ENCODE measurements around the gene CCDC154.
"Not testable (repeated sequence)": the region's sequence is repeated elsewhere in the genome, so short reads cannot be mapped to it uniquely, and the experiment has no call there.

Gene CCDC154, protein sequence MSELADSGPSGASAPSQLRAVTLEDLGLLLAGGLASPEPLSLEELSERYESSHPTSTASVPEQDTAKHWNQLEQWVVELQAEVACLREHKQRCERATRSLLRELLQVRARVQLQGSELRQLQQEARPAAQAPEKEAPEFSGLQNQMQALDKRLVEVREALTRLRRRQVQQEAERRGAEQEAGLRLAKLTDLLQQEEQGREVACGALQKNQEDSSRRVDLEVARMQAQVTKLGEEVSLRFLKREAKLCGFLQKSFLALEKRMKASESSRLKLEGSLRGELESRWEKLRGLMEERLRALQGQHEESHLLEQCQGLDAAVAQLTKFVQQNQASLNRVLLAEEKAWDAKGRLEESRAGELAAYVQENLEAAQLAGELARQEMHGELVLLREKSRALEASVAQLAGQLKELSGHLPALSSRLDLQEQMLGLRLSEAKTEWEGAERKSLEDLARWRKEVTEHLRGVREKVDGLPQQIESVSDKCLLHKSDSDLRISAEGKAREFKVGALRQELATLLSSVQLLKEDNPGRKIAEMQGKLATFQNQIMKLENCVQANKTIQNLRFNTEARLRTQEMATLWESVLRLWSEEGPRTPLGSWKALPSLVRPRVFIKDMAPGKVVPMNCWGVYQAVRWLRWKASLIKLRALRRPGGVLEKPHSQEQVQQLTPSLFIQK

GRCh38 chr16:1443980-1444729 lies at the start of gene CCDC154:
TSS of gene CCDC154 (minus strand) at chr16:1444556. CDS start at chr16:1444322, 234 bp downstream.
- no peak for DNase-seq

GRCh38 chr16:1493746-1494094 lies 49.4 kb upstream of the CCDC154 start:
- no peak for DNase-seq

DNA sequence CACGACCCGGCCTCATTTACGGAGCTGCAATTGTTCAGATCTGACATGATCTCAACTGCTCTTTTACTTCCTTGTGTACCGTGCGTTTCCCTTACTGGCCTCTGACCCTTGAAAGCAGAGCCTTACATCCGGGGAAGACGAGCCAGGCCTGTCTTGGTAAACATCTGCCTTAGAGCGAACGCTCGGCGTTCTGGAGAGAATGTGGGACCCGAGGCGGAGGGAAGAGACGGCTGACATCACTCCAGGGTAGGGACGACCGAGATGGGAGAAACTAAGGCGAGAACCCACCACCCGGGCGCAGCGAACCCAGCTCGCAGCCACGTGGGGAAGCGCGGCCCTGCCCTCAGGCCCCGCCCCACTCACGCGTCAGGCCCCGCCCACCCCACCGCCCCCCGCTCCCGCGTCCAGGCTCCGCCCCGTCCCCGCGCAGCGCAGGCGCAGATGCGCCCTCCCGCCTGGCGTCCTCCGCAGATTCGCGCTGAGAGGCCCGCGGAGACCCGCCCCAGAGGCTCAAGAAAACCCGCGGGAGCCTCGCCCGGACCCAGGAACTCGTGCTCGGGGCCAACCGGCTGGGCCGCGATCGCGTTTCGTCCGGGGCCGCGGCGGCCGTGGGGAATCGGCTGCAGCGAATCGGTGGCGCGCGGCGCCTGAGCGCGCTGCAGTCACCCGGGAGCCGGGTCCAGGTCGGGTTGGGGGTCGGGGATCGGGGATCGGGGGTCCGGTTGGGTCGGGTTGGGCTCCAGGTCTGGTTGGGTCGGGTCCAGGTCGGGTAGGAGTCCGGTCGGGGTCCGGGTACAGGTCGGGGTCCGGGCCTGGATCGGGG lies 48.8 kb upstream of the CCDC154 start, which contains the start of gene TELO2:
TSS of gene TELO2 (plus strand) at position 438 of the 823 bp plus-strand sequence. CDS start 922 bp downstream, outside the sequence.
- peak; percentile 75 for DNase-seq

- DNase-seq, result no peak
Measured at GRCh38 chr16:1492082-1492922, 47.9 kb upstream of the CCDC154 start.

GRCh38 chr16:1491327-1491726 lies 47.0 kb upstream of the CCDC154 start:
- no peak for DNase-seq

DNA sequence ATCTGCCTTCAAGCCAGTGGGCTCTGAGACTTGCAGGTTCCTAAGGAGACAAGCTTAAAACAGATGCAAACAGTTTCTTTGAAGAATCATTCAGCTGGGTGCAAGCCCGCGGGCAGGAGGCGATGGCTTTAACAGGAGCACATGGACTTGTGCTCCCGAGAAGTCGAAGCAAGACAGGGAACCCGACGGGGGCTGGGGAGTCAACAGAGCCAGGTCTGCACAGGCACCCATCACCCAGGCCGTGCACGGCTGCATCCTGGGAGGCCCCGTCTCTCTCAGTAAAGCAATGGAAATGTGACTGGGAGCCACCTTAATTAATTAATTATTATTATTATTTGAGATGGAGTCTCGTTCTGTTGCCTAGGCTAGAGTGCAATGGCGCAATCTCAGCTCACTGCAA lies 44.7 kb upstream of the CCDC154 start:
- DNase-seq, result no peak

GRCh38 chr16:1488619-1489018 lies 44.3 kb upstream of the CCDC154 start, which contains the start of gene PTX4:
TSS of gene PTX4 (minus strand) at chr16:1488944. CDS start at chr16:1488909, 35 bp downstream.
- DNase-seq, result no peak

GRCh38 chr16:1488054-1488601 lies 43.8 kb upstream of the CCDC154 start:
- DNase-seq, result no peak

DNA sequence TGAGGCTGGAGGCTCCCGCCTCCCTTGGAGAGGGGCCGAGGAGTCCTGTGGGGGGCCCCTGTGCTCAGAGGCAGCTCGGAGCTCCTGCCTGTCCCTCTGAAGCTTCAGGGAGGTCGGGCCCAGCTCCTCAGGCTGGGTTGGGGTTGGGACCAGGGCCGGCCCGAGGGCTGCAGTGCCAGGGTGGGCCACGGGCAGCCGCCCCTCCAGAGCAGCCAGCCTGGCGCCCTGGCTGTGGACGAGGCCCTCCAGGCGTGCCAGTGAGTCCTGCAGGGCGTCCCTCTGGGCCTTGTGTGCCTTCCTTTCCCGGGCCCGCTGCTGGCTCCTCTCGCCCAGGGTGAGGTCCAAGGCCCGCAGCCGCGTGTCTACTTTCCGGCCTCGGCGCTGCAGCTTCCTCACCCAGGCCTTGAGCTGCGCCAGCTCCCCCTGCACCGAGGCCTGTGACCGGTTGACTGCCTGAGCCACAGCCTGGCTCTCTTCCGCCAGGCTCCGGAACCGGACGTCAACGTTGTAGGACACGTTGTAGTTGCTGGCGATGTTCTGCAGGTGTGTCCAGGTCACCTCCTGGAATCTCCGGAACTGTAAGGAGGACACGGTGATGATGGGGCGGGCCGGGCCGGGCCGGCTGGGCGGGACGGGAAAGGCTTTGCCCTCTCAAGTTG lies 43.2 kb upstream of the CCDC154 start:
- no peak for DNase-seq

GRCh38 chr16:1486551-1487390 lies 42.4 kb upstream of the CCDC154 start:
- DNase-seq, result no peak

GRCh38 chr16:1485847-1486496 lies 41.6 kb upstream of the CCDC154 start:
- DNase-seq, result no peak

GRCh38 chr16:1481906-1482835 lies 37.8 kb upstream of the CCDC154 start:
- no peak for DNase-seq

GRCh38 chr16:1478937-1479336 lies 34.6 kb upstream of the CCDC154 start:
- DNase-seq, result not testable (repeated sequence)

DNA sequence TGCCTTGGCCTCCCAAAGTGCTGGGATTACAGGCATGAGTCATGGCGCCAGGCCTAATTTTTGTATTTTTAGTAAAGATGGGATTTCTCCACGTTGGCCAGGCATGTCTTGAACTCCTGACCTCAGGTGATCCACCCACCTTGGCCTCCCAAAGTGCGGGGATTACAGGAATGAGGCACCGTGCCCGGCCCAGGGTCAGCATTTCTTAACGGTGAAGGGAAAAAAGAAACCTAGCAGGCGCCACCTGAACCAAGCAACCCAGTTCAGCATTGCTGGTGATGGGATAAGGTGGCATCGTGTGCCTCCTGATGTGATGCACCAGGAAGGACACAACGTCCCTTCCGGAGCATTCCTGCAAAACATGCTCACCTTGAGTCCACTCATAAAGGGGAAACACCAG lies 32.7 kb upstream of the CCDC154 start:
- no peak for DNase-seq

DNA sequence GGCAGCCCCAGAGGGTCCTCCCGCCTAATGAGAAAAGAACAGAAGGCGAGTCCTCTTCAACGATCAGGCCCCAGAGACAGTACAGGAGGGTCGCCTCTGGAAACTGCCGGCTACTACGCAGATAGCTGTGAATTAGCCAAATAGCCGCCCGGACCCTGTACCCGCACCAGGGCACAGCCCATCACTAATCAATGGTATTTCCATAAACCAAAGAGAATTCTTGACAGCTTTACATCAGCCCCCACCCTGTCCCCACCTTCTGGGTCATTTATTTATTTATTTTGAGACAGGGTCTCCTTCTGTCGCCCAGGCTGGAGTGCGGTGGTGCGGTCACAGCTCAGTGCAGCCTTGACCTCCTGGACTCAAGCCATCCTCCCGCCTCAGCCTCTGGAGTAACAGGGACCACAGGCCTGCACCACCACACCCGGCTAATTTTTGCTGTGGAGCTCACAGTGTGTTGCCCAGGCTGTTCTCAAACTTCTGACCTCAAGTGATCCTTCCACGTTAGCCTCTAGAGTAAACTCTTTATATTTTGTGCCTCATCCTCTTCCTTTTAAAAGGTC lies 31.3 kb upstream of the CCDC154 start:
- no peak for DNase-seq

GRCh38 chr16:1474796-1475551 lies 30.6 kb upstream of the CCDC154 start, which contains the start of gene CLCN7:
TSS of gene CLCN7 (minus strand) at chr16:1475028. CDS start at chr16:1474974, 54 bp downstream.
- peak; percentile 81 for DNase-seq
